Sciatic nerve (tissue), 2 donors: ENCODE results near the gene PACS1. TPM values are rescaled to one million over a fixed set of nuclear protein-coding genes. Genes with fewer than 3 reads are reported as not detected.
A peak's percentile ranks its signal among the peaks of the same experiment; 100 is the strongest.
"Not testable (repeated sequence)": the region's sequence is repeated elsewhere in the genome, so short reads cannot be mapped to it uniquely, and the experiment has no call there.

ENCODE experiments used
- ATAC-seq: fragments of 200-7000 bp; cut with Tn5 transposase; one replicate; pipeline ENCODE4 v1.9.1; 2020; ENCODE audit warnings: mild to moderate bottlenecking, moderate library complexity
- DNase-seq: peaks from one replicate; pipeline ENCODE4 v3.0.0-alpha.2; 2020; ENCODE audit warnings: low spot score
- intact Hi-C: fragments of 100-400 bp; cut with DNase I; formaldehyde crosslinking; loops from one replicate; pipeline ENCODE4 v1.14.2; 2022
- total RNA-seq: library from RNA; stranded (reverse); fragmentation: NEBNext Ultra II Directional; extraction: Animal tissue kit (Norgen Biotek cat#: 25700); gene quantifications from one replicate; pipeline ENCODE4 v1.2.1, GENCODE V29; 2021
- donor health status: DM: no; HTN: no; CAD: no.
- donor health status: DM: no; HTN: no; CAD: no.

Gene PACS1
- total RNA-seq, 1 donor from 2014 or later, result 80.3 TPM

- DNase-seq (peak; percentile 82), ATAC-seq (peak; percentile 28)
- intact Hi-C loops, result no loop called here
Observed at GRCh38 chr11:66070604-66071380, 720 bp downstream of the PACS1 start.

DNA sequence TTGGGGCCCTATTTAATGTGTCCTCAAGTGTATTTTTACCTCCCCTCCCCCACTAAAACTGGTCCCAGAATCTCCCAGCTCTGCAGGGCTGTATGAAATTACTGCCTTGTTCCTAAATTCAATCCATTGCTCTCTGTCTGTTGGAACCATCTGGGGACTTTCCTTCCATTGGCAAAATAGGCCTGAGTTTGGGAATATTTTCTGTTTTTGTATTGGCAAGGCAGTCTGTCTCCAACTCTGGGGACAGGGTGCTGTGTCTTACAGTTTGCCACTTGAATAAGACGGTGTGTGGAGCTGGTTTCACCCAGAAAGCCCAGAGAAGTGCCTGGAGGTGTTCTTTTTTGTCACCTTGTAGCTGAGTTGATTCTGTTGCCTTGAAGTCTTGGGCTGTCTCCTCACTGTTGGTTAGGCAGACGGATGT, 1.3 kb downstream of the PACS1 start:
- no peak for DNase-seq

GRCh38 chr11:66072081-66072480, 2.0 kb downstream of the PACS1 start:
- DNase-seq, result no peak
- intact Hi-C loops, result no loop called here
- no peak for ATAC-seq

More for the DNA sequence above, 1.3 kb downstream of the PACS1 start:
- ATAC-seq, result no peak
- intact Hi-C loops, result no loop called here

- DNase-seq, result no peak
- ATAC-seq, result no peak
- intact Hi-C loops, result no loop called here
Observed at GRCh38 chr11:66072518-66072917, 2.4 kb downstream of the PACS1 start.

DNA sequence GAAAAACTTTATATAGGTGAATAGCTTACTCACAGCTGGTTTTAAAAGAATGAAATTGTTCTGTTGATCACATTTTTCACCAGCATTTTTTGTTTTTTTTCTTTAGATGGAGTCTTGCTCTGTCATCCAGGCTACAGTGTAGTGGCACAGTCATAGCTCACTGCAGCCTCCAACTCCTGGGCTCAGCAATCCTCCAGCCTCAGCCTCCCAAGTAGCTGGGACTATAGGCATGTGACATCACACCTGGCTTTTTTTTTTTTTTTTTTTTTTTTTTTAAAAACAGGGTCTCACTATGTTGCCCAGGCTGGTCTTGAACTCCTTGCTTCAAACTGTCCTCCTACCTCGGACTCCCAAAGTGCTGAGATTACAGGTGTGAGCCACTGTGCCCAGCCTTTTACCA, 3.6 kb downstream of the PACS1 start:
- DNase-seq, result no peak
- intact Hi-C loops, result no loop called here
- no peak for ATAC-seq

GRCh38 chr11:66075273-66075672, 5.2 kb downstream of the PACS1 start:
- ATAC-seq (no peak), DNase-seq (no peak)
- intact Hi-C loops, result no loop called here

GRCh38 chr11:66076561-66076960, 6.5 kb downstream of the PACS1 start:
- intact Hi-C loops, result no loop called here
- DNase-seq (no peak), ATAC-seq (no peak)

DNA sequence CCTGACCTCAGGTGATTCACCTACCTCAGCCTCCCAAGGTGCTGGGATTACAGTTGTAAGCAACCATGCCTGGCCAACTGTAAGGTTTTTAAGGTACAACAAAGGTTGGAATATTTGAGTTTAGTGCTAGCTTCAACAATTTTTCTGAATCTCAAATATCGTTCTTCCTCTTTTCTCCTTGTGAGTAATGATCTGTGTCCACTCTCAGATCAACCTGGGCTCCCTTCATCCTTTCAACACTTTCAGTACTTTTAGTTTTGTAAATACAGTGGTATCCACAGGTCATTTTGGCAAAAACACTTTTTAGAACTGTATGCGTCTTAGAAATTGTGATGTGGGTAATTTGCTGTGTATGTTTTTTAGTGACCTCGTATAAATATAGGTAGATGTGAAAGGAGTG, 7.9 kb downstream of the PACS1 start:
- no peak for ATAC-seq
- no peak for DNase-seq
- intact Hi-C loops, result no loop called here

DNA sequence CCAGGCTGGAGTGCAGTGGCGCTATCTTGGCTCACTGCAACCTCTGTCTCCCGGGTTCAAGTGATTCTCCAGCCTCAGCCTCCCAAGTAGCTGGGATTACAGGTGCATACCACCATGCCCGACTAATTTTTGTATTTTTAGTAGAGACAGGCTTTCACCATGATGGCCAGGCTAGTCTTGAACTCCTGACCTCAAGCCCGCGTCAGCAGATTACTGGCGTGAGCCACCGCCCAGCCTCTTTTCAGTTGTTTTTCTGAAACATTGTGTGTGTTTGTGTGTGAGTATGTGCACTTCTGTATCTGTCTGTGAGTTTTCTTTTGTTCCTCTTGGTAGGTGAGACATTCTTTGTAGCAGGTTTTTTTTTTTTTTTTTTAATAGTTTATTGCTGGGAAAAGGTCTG, 8.9 kb downstream of the PACS1 start:
- DNase-seq, ATAC-seq, intact Hi-C loops: not testable (repeated sequence)

DNA sequence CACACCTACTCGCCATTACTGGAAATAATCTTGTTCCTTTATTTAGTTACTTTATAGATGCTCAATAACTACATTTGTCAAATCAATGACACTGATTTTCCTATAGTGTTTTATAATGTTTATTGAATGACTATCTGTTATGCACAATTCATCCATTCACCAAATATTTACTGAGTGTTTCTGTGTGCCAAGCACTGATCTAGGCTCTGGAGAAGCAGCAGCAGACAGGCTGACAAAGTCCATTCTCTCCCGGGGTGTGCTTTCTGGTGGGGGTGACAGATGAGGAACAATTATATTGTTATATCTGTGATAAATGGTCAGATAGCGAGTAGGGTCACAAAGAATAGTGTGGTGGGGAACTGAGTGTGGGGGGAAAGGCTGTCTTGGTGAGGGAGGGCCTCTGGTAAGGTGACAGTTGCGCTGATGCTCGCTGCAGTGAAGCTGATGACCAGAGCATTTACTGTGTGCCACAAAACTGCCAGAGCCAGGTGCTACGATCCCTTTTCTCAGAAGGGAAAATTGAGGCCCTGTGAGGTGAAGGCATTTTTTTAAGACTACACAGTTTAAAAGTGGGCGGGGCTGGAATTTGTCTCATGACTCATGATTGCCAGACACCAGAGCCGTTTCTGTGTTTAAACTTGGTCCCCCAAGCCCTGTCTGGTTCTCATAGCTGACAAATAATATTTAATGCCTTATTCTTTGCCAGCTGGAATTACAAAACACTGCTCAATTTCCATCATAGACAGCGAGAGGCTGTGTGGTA, 10.2 kb downstream of the PACS1 start:
- DNase-seq (no peak), ATAC-seq (peak; percentile 71)
- intact Hi-C loops, result no loop called here

- ATAC-seq (peak; percentile 71), DNase-seq (no peak)
Observed at GRCh38 chr11:66081505-66081904, 11.4 kb downstream of the PACS1 start.

DNA sequence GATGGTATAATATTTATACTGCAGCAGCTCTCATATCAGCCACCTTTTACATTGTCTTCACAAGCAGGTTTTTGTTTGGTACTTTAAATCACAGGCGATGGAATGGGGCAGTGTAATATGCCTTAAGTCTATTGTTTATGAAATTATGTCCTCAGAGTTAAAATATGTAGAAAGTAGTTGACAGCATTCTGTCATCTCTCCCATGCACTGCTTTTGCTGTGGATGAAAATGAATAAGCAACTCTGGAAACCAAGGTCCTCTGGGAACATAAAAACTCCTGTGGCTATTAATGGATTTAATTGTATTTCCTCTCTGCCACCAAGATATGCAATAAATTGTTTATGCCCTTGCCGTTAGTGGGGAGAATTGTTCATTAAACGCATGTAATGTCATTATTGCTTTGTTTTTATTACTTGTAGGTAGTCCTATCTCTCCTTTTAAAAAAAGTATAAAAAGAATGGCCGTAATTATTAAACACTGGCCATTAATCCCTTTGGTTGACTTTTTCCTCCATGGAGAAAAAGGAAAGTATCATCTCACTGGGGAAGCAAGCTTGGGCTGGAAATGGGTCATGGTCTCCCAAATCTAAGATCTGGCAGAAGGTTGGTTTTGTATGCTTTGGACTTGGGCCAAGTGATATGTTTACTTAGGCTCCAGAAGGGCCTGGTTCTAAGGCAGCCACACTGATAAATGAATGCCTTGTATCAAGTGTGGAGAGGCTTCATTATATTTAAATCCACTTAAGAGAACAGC, 13.1 kb downstream of the PACS1 start:
- intact Hi-C loops, result no loop called here
- no peak for ATAC-seq
- no peak for DNase-seq

More at GRCh38 chr11:66081505-66081904, 11.4 kb downstream of the PACS1 start:
- intact Hi-C loops, result no loop called here

DNA sequence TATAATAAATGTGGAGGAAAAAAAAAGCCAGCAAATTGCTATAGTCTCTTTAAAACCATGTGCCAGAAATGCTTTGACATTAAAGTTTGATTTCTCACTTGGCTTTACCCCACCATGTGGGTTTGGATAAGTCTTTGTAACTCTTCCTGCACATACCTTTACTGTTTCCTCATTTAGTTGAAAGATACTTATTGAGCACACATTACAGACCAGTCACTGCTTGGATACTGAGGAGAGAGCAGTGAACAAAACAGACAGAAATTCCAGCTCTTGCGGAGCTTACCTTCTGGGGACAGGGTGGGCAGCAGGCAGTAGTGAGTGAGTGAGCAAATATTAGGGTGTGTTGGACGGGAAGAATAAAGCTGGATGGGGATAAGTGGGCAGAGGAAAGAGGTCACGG, 13.7 kb downstream of the PACS1 start:
- intact Hi-C loops, result no loop called here
- DNase-seq (no peak), ATAC-seq (no peak)

GRCh38 chr11:66084821-66085475, 14.9 kb downstream of the PACS1 start:
- ATAC-seq (no peak), DNase-seq (no peak)
- intact Hi-C loops, result no loop called here

DNA sequence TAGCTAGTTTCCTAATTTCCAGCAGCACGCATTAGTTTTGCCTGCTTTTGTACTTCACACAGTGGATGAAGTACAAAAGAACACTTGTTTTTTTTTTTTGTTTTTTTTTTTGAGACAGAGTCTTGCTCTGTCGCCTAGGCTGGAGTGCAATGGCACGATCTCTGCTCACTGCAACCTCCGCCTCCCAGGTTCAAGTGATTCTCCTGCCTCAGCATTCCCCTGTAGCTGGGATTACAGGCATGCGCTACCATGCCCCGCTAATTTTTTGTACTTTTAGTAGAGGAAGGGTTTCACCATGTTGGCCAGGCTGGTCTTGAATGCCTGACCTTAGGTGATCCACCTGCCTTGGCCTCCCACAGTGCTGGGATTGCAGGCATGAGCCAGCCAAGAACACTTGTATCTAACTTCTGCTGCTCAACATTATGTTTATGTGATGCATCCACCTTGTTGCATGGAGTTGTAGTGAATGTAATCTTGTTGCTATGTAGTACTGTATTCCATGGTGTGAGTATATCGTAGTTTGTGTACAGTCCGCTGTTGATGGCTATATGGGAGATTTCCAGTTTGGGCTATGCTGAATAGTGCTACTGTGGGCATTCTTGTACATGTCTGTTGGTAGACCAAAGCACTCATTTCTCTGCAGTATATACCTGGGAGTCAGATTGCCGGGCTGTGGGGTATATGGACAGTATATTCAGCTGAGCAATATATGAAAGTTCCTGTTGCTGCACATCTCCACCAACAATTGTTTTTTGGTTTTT, 17.3 kb downstream of the PACS1 start:
- intact Hi-C loops, result no loop called here
- ATAC-seq (no peak), DNase-seq (no peak)

DNA sequence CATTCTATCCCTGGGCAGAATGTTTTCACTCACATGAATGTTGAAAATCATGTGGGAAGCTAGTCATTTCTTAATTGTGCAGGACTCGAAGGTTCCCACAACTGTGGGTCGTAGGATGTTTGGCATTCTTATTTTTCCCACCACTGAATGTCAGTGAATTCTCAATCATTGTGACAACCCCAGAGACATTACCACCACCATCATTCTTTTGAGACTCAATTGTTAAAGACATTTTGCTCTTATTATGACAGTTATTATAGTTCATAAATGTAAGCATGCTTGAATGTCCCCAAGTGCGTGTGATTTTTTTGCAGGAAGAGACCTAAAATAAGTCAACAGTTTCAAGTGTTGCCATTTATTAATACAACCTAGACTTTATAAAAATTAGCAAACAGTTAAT, 19.0 kb downstream of the PACS1 start:
- no peak for ATAC-seq
- no peak for DNase-seq
- intact Hi-C loops, result no loop called here

- ATAC-seq, result no peak
- DNase-seq, result no peak
- intact Hi-C loops, result no loop called here
Observed at GRCh38 chr11:66090288-66090687, 20.2 kb downstream of the PACS1 start.

GRCh38 chr11:66092125-66092524, 22.1 kb downstream of the PACS1 start:
- ATAC-seq, DNase-seq, intact Hi-C loops: not testable (repeated sequence)
